ENCODE measurements around the gene TMPRSS9. TPM values are rescaled to one million over a fixed set of nuclear protein-coding genes. Genes with fewer than 3 reads are reported as not detected.

TMPRSS9 gene
- polyA plus RNA-seq, 3 donors = 0.12 to 0.30 TPM; not detected in 1

DNA sequence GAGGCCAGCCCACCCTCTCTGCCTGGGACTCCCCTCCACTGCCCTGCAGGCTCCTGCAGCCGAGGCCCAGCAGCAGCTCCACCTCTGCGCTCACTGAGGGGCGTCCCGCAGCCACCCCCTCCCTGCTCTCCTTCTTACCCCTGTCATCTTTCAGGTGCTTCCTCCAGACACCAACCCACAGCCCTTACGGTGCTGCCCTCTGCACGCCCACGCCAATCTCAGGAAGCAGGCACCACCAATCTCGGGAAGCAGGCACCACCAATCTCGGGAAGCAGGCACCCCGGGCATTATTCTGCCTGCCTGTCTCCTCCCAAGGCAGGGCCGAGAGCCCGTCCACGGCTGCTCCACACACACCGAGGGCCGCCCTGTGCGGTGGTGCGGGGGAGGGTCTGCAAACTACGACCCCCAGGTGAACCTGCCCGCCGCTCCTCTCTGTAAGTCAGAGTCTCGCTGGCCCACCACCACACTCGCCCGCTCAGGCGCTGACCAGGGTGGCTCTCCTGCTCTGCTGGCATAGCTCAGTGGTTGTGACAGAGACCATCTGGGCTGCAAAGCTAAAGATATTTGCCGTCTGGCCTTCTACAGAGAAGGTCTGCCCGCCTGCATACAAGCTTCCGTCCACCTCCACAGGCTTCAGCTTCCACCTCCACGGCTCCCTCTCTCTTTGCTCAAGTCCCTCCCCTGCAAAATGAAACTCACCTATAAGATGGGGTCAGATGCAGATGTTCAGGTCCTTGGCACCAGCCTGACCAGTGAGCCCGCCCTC, 34.6 kb upstream of the TMPRSS9 start:
- peaks cover 38% of the 10 kb centered on the region for H3K4me1 Mint-ChIP-seq
- intact Hi-C loops (cut with micrococcal nuclease) = loop anchor here in 1 of 2 donors (5.0 kb wide), 3 partner anchors 53 to 88 kb away; partner anchors contain the start of genes PLEKHJ1 and SF3A2

DNA sequence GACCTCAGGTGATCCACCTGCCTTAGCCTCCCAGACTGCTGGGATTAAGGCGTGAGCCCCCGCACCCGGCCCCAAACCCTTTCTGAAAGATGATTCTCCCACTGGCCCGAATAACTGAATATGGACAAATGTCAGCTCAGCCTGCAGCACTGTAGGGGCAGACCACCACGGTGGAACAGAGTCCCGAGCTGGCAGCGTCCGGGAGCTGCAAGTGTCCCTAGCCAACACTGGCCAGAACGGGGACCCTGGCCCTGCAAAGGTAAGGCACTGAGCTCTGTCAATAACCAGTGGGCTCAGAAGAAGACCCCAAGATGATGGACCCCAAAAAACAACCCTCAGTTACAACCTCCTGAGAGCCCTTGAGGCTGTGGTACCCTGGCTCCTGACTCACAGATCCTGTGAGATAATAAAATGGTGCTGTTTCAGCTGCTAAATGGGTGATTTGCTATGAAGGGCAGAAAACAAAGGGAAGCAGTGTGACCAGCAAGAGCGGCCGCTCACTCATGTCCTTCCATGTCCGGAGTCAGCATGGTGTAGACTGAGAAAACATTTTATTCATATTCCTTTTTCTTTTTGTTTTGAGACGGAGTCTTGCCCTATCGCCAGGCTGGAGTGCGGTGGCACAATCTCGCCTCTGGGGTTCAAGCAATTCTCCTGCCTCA, 33.2 kb upstream of the TMPRSS9 start:
- Mint-ChIP-seq H3K9me3 (peaks cover 0 to 2% (median 0%) of the 10 kb centered on the region in 7 donors), H3K27me3 (ENCODE audit: low read depth in 3 of 3) (peaks cover 0 to 3% (median 3%) of the 10 kb centered on the region in 3 donors), H3K36me3 (peaks cover 27 to 49% of the 10 kb centered on the region in 2 donors), H3K27ac (peak overlapping the region; percentile 98 to 99 (median 99)), H3K4me1 (peaks cover 50% of the 10 kb centered on the region), H3K4me3 (no peak overlapping the region)
- TF ChIP-seq, protein P1, sequence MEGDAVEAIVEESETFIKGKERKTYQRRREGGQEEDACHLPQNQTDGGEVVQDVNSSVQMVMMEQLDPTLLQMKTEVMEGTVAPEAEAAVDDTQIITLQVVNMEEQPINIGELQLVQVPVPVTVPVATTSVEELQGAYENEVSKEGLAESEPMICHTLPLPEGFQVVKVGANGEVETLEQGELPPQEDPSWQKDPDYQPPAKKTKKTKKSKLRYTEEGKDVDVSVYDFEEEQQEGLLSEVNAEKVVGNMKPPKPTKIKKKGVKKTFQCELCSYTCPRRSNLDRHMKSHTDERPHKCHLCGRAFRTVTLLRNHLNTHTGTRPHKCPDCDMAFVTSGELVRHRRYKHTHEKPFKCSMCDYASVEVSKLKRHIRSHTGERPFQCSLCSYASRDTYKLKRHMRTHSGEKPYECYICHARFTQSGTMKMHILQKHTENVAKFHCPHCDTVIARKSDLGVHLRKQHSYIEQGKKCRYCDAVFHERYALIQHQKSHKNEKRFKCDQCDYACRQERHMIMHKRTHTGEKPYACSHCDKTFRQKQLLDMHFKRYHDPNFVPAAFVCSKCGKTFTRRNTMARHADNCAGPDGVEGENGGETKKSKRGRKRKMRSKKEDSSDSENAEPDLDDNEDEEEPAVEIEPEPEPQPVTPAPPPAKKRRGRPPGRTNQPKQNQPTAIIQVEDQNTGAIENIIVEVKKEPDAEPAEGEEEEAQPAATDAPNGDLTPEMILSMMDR (IDR thresholded peaks at IDR 0.05) = no peak
- Histone ChIP-seq H3K9ac (ENCODE audit: insufficient read depth, low read length, poor library complexity, severe bottlenecking) (no peak overlapping the region), H3K27me3 (ENCODE audit: control insufficient read depth in 2 of 2, insufficient read depth in 2 of 2, low read length in 2 of 2) (no peaks in the 10 kb centered on the region), H3K4me1 (ENCODE audit: control insufficient read depth in 1 of 2, insufficient read depth in 2 of 2, low read length in 2 of 2) (peaks cover 20 to 35% of the 10 kb centered on the region in 2 donors), H3K79me2 (ENCODE audit: insufficient read depth, low read length) (peaks cover 65% of the 10 kb centered on the region), H3K4me3 (replicated peaks in 1 of 3; ENCODE audit: low read depth in 2 of 3, low read length in 3 of 3) (peak overlapping the region in 1 of 3 experiments; percentile 97), H3K27ac (ENCODE audit: low read depth in 1 of 2, low read length in 2 of 2) (peak overlapping the region; percentile 75 to 80), H3K9me3 (replicated peaks in 1 of 2; ENCODE audit: control insufficient read depth in 1 of 2, insufficient read depth in 1 of 2, low read length in 2 of 2) (no peaks in the 10 kb centered on the region), H3K4me2 (replicated peaks; ENCODE audit: extremely low read depth, low read length, poor library complexity, severe bottlenecking) (peak overlapping the region; percentile 99), H2AFZ (ENCODE audit: insufficient read depth, low read depth, low read length, poor library complexity, severe bottlenecking) (no peak overlapping the region), H3K36me3 (replicated peaks in 1 of 2; ENCODE audit: control insufficient read depth in 1 of 2, insufficient read depth in 2 of 2, low read length in 2 of 2) (peaks cover 28 to 40% of the 10 kb centered on the region in 2 donors), H4K20me1 (ENCODE audit: insufficient read depth, low read length) (peaks cover 19% of the 10 kb centered on the region)
- intact Hi-C loops (cut with micrococcal nuclease) = loop anchor here in 1 of 2 donors (5.0 kb wide), 3 partner anchors 55 to 90 kb away; partner anchors contain the start of genes PLEKHJ1 and SF3A2
- no peak for DNase-seq
- 86% methylated on average over 16 of the region's 16 CpGs for WGBS (ENCODE audit: insufficient coverage)

More for the DNA sequence above, 34.6 kb upstream of the TMPRSS9 start:
- H3K4me1 ChIP-seq (ENCODE audit: control insufficient read depth in 1 of 2, insufficient read depth in 2 of 2, low read length in 2 of 2) = peaks cover 19 to 35% of the 10 kb centered on the region in 2 donors
- H2AFZ ChIP-seq (ENCODE audit: insufficient read depth, low read depth, low read length, poor library complexity, severe bottlenecking) = no peak overlapping the region
- Mint-ChIP-seq H3K27me3 (ENCODE audit: low read depth in 3 of 3) (peaks cover 0 to 3% (median 1%) of the 10 kb centered on the region in 3 donors), H3K9me3 (peaks cover 0 to 2% (median 0%) of the 10 kb centered on the region in 7 donors), H3K4me3 (peak overlapping the region; percentile 24 to 39), H3K36me3 (peaks cover 29 to 60% of the 10 kb centered on the region in 2 donors), H3K27ac (peak overlapping the region in 3 of 7 donors; percentile 8 to 75 (median 70))
- no peaks in the 10 kb centered on the region for H3K9me3 ChIP-seq (replicated peaks in 1 of 2; ENCODE audit: control insufficient read depth in 1 of 2, insufficient read depth in 1 of 2, low read length in 2 of 2)
- H3K79me2 ChIP-seq (ENCODE audit: insufficient read depth, low read length) = peaks cover 52% of the 10 kb centered on the region
- peaks cover 13% of the 10 kb centered on the region for H4K20me1 ChIP-seq (ENCODE audit: insufficient read depth, low read length)
- H3K4me3 ChIP-seq (replicated peaks in 1 of 3; ENCODE audit: low read depth in 2 of 3, low read length in 3 of 3) = no peak overlapping the region
- no peak overlapping the region for H3K4me2 ChIP-seq (replicated peaks; ENCODE audit: extremely low read depth, low read length, poor library complexity, severe bottlenecking)
- no peak overlapping the region for H3K27ac ChIP-seq (ENCODE audit: low read depth in 1 of 2, low read length in 2 of 2)
- H3K9ac ChIP-seq (ENCODE audit: insufficient read depth, low read length, poor library complexity, severe bottlenecking) = no peak overlapping the region
- H3K27me3 ChIP-seq (ENCODE audit: control insufficient read depth in 2 of 2, insufficient read depth in 2 of 2, low read length in 2 of 2) = no peaks in the 10 kb centered on the region
- H3K36me3 ChIP-seq (replicated peaks in 1 of 2; ENCODE audit: control insufficient read depth in 1 of 2, insufficient read depth in 2 of 2, low read length in 2 of 2) = peaks cover 36 to 45% of the 10 kb centered on the region in 2 donors
- TF ChIP-seq, protein P1 (IDR thresholded peaks at IDR 0.05) = no peak
- no peak for DNase-seq
- 22% methylated on average over 27 of the region's 29 CpGs for WGBS (ENCODE audit: insufficient coverage)
